SK-N-SH treated with all-trans-retinoic acid at 6 μM for 48 hours (cell line): ENCODE results near the gene ZBTB11.

Source experiments
- OSR1 ChIP-seq: fragments of 250-450 bp; sonication (Bioruptor Pico); IDR thresholded peaks from 2 replicates; pipeline ENCODE4 v1.8.0; 2022; ENCODE audit warnings: moderate library complexity, mild to moderate bottlenecking, inconsistent platforms
- TCF4 ChIP-seq: fragments of 250-450 bp; sonication (Bioruptor Pico); IDR thresholded peaks from 2 replicates; pipeline ENCODE4 v1.8.0; 2021; ENCODE audit warnings: mild to moderate bottlenecking, moderate library complexity, borderline replicate concordance
- TF ChIP-seq, protein P1 (sequence below): fragments of 250-450 bp; sonication (Bioruptor Pico); IDR thresholded peaks from 2 replicates; pipeline ENCODE4 v1.8.0; 2020; ENCODE audit warnings: mild to moderate bottlenecking, moderate library complexity, borderline replicate concordance

- TF ChIP-seq, protein P1, sequence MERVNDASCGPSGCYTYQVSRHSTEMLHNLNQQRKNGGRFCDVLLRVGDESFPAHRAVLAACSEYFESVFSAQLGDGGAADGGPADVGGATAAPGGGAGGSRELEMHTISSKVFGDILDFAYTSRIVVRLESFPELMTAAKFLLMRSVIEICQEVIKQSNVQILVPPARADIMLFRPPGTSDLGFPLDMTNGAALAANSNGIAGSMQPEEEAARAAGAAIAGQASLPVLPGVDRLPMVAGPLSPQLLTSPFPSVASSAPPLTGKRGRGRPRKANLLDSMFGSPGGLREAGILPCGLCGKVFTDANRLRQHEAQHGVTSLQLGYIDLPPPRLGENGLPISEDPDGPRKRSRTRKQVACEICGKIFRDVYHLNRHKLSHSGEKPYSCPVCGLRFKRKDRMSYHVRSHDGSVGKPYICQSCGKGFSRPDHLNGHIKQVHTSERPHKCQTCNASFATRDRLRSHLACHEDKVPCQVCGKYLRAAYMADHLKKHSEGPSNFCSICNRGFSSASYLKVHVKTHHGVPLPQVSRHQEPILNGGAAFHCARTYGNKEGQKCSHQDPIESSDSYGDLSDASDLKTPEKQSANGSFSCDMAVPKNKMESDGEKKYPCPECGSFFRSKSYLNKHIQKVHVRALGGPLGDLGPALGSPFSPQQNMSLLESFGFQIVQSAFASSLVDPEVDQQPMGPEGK: no peak
- TF ChIP-seq TCF4 (CRISPR knock-in tag) (no peak), OSR1 (CRISPR knock-in tag) (no peak)
Measured at GRCh38 chr3:101656651-101657050, 20.3 kb downstream of the ZBTB11 start.
